Epithelial cell of esophagus (primary cell): Measurements from ENCODE around the gene GRM5.
"Not testable (repeated sequence)": the region's sequence is repeated elsewhere in the genome, so short reads cannot be mapped to it uniquely, and the experiment has no call there.

Experiments
- DNase-seq: peaks from one replicate; pipeline ENCODE4 v3.0.0; 2010; ENCODE audit warnings: low read depth
- H3K4me3 ChIP-seq: 2 replicates; pipeline ENCODE4 v1.5.1; 2011; ENCODE audit warnings: mild to moderate bottlenecking, low read length, control low read depth
- CTCF ChIP-seq: IDR thresholded peaks from 2 replicates; pipeline ENCODE4 v1.5.1; 2011; ENCODE audit warnings: low read depth, mild to moderate bottlenecking, low read length, control low read depth, inconsistent platforms; ENCODE audit not compliant: insufficient read depth; ENCODE audit errors: missing control alignments

Gene GRM5

DNA sequence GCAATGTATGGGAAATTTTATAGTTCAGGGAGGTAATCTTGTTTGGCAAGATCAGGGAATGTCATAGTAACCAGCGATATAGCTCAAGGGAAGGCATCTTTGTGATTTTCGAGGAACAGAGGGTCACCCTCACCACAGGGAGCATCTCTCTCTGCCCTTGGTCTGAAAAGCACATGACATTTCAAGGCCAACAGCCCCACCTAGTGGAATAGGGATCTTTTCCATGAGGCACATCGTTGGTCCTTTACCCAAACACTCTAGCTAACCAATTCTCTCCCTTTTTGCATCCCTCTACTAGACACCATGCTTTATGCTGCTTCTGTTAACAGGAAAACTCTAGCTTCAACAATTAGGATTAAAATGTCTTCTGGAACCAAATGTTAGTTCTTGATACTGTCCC, 179.0 kb downstream of the GRM5 start:
- peak; percentile 60 for DNase-seq
- no peak overlapping the region for H3K4me3 ChIP-seq
- peak; percentile 26 for TF ChIP-seq CTCF

GRCh38 chr11:88882800-88883199, 183.0 kb downstream of the GRM5 start:
- not testable (repeated sequence) for H3K4me3 ChIP-seq, DNase-seq

DNA sequence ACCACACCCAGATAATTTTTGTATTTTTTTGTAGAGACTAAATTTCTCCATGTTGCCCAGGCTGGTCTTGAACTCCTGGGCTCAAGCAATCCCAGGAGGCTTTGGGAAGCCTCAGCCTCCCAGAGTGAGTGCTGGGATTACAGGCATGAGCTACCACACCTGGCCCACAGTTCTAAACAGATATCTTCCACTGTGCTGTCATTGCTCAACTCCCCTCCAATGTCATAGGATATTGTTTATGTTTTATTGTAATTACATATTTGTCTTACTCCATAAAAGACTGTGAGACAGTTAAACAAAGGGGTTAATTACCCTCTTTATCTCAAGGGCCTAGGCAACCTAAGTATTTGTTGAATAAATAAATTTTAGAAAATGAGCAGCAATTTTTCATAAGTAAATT, 204.2 kb downstream of the GRM5 start:
- no peak for DNase-seq
- no peak for TF ChIP-seq CTCF
- H3K4me3 ChIP-seq = no peak overlapping the region

DNA sequence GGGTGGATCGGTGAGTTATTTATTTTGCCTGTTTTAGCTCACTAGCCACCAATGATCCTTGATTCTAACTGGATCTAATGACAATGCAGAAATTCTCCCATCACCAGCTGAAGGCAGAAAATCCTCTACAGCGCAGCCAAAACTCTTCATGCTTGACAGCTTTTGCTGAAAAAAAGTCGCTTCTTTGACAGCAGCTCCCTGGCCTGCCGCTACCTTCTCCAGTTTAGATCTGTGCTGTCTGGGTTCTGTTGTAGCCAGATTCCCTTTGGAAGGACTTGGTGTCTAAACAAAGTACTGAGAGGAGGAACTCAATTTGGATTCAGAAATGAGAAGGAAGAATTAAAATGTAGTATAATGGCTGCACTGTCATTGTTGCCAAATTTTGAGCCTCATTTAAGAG, 205.4 kb downstream of the GRM5 start:
- not testable (repeated sequence) for DNase-seq, H3K4me3 ChIP-seq

DNA sequence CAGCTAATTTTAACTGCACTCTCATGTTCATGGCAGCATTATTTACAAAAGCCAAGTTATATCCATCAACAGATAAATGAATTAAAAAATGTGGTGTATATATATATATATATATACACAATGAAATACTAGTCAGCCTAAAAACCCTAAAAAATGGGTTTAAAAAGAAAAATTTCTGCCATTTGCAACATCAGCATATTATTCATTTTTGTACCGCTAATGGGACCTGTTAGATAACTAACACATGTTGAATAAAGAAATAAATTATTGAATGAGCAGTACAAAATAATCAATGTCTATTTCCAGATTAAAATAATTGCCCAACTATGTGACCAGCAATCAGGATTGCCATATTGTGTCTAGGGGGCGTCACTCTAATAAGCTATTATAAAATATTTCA, 211.8 kb downstream of the GRM5 start:
- not testable (repeated sequence) for H3K4me3 ChIP-seq, DNase-seq

DNA sequence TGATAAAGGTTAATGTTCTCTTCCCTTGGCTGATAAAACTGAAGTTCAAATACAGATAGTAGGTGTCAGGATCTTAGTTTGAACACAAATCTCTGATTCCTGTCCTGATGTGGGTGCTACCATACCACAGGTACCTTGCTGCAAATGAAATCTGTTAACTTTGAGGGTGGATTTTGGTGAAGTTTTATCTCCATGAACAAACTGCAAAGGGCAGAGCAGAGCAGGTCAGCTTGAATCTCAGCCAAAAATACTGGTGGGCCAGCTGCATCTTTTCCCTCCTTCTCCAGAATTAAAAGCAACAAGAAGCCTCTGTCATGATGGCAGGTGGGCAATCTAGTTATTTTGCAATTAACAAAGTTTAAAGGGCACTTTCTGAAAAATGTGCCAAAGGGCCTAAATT, 214.2 kb downstream of the GRM5 start:
- not testable (repeated sequence) for DNase-seq

DNA sequence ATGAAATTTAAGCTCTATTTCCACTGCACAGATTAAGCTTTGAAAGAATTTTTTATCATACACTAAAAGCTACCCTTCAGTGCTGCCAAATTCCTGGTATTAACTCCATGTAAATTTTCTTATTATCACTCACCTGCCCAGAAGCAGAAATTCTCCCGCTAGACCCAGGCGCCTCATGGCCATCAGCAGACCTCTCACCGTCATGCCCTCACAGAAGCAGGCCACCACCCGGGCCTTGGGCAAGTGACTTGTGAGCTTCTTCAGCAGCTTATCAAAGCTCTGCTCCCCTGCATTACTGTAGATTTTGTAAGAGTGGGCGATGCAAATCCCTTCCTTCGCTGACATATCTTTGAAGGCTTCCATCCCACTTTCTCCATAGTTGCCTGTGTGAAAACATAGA, 216.0 kb downstream of the GRM5 start:
- H3K4me3 ChIP-seq = not testable (repeated sequence)

More for the DNA sequence above, 214.2 kb downstream of the GRM5 start:
- not testable (repeated sequence) for H3K4me3 ChIP-seq

GRCh38 chr11:88849368-88849767, 216.4 kb downstream of the GRM5 start:
- peak; percentile 66 for DNase-seq
- no peak overlapping the region for H3K4me3 ChIP-seq
- TF ChIP-seq CTCF = no peak

More for the DNA sequence above, 216.0 kb downstream of the GRM5 start:
- DNase-seq = not testable (repeated sequence)

- not testable (repeated sequence) for H3K4me3 ChIP-seq, DNase-seq
These were observed 219.5 kb downstream of the GRM5 start for GRCh38 chr11:88846266-88846665.

DNA sequence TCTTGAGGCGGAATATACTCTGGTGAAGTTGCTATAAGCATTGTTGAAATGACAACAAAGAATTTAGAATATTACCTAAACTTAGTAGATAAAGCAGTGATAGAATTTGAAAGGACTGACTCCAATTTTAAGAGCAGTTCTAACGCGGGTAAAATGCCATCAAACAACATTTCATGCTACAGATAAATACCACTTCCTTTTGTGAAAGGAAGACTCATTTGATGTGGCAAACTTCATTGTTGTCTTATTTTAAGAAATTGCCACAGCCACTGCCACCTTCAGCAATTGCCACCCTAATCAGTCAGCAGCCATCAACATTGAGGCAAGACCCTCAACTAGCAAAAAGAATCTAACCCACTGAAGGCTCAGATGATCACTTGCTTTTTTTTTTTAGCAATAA, 220.8 kb downstream of the GRM5 start:
- not testable (repeated sequence) for H3K4me3 ChIP-seq, DNase-seq

- DNase-seq, H3K4me3 ChIP-seq: not testable (repeated sequence)
These were observed 221.9 kb downstream of the GRM5 start for GRCh38 chr11:88843766-88844426.

DNA sequence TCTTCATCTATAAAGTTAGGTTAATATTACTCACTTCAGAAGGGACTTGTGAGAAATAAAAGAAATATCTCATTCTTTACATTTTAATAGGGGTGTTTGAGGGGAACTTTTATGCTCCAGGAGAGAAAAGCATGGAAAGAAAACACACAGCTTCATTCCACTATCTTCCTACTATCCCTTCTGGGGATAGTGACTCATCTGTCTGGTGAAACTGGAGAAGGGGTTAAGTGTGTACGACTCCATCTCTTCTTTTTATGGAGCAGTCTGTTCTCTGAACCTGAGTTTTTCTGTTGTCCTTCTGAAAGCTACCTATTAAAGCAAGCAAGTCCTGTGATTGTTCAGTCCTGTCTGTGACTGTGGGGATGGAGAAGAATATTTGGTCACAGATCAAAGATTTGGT, 227.6 kb downstream of the GRM5 start:
- not testable (repeated sequence) for H3K4me3 ChIP-seq, DNase-seq

- not testable (repeated sequence) for DNase-seq, H3K4me3 ChIP-seq
These were observed 230.1 kb downstream of the GRM5 start for GRCh38 chr11:88835709-88836108.
